Panc1 (cell line): ENCODE results near the gene RNF186. TPM values are rescaled to one million over a fixed set of nuclear protein-coding genes. Genes with fewer than 3 reads are reported as not detected.

Experiments used
- ATAC-seq: fragments of 200-7000 bp; cut with Tn5 transposase; 2 replicates; pipeline ENCODE4 v1.9.1; 2020; ENCODE audit warnings: mild to moderate bottlenecking, moderate library complexity
- BruUV-seq: library from RNA; stranded (reverse); fragments of 400-500 nt; replicated peaks from 2 replicates; lab custom pipeline; 2021; lab: Mats Ljungman, UMichigan
- CTCF ChIA-PET: fragments of 300-600 bp; sonication (Branson Sonifier 250); formaldehyde crosslinking; loops from one replicate; lab custom pipeline; 2022; ENCODE audit warnings: antibody characterized with exemption; lab: Charles Lee
- POLR2A ChIA-PET: fragments of 300-600 bp; sonication (Branson Sonifier 250); formaldehyde crosslinking; loops from one replicate; lab custom pipeline; 2022; ENCODE audit warnings: antibody characterized with exemption; lab: Charles Lee
- DNase-seq: peaks from one replicate; pipeline ENCODE4 v3.0.0-alpha.2; 2010; ENCODE audit warnings: low read depth, low spot score
- H3K27ac ChIP-seq: 2 replicates; pipeline ENCODE4 v1.5.1; 2011; ENCODE audit warnings: mild to moderate bottlenecking, low read length, inconsistent platforms
- H3K27me3 ChIP-seq: fragments of 200-500 bp; sonication (Bioruptor generic); 2 replicates; pipeline ENCODE4 v1.6.0; 2014; ENCODE audit warnings: low read length, inconsistent platforms; ENCODE audit not compliant: control insufficient read depth, insufficient read depth
- H3K36me3 ChIP-seq: fragments of 200-500 bp; sonication (Bioruptor generic); 2 replicates; pipeline ENCODE4 v1.5.1; 2014; ENCODE audit warnings: inconsistent platforms, mild to moderate bottlenecking, low read length, moderate library complexity; ENCODE audit not compliant: control insufficient read depth, insufficient read depth
- H3K4me1 ChIP-seq: 2 replicates; pipeline ENCODE4 v1.5.1; 2011; ENCODE audit warnings: inconsistent platforms, mild to moderate bottlenecking, low read length, moderate library complexity; ENCODE audit not compliant: control insufficient read depth, insufficient read depth
- H3K4me3 ChIP-seq, 2 experiments: 2 replicates each; pipeline ENCODE4 v1.5.1; 2011 to 2012; ENCODE audit warnings: low read depth in 2 of 2, low read length in 2 of 2, mild to moderate bottlenecking in 2 of 2, inconsistent platforms in 1 of 2, moderate library complexity in 1 of 2
- H3K9me3 ChIP-seq: fragments of 200-500 bp; sonication (Bioruptor generic); 2 replicates; pipeline ENCODE4 v1.5.1; 2014; ENCODE audit warnings: low read depth, mild to moderate bottlenecking, inconsistent platforms, low read length, moderate library complexity; ENCODE audit not compliant: control insufficient read depth, insufficient read depth
- CTCF ChIP-seq: fragments of 450-650 bp; IDR thresholded peaks from 2 replicates; pipeline ENCODE4 v1.5.1; 2017; ENCODE audit warnings: mild to moderate bottlenecking
- POLR2AphosphoS5 ChIP-seq: IDR thresholded peaks from 2 replicates; pipeline ENCODE4 v1.6.1; 2012; ENCODE audit warnings: mild to moderate bottlenecking, low read depth, low read length, moderate library complexity
- REST ChIP-seq, 2 experiments: IDR thresholded peaks; 2 replicates each; pipeline ENCODE4 v1.6.1; 2011 to 2012; ENCODE audit warnings: low read depth in 2 of 2, control low read depth in 1 of 2, low read length in 1 of 2, mild to moderate bottlenecking in 1 of 2, moderate library complexity in 1 of 2; ENCODE audit not compliant: insufficient read depth in 1 of 2
- SIN3A ChIP-seq: IDR thresholded peaks from 2 replicates; pipeline ENCODE4 v1.6.1; 2012; ENCODE audit warnings: low read depth, mild to moderate bottlenecking, low read length, moderate library complexity, borderline replicate concordance; ENCODE audit not compliant: insufficient read depth
- TCF7L2 ChIP-seq: IDR thresholded peaks from 2 replicates; pipeline ENCODE4 v1.6.1; 2011; ENCODE audit warnings: mild to moderate bottlenecking, low read depth, low read length, inconsistent platforms
- in situ Hi-C: cut with HindIII; loops from 2 replicates; pipeline ENCODE4 v1.10.0; 2016; ENCODE audit warnings: low sequenced_read_pairs, low pct_unique_long_range_greater_than_20kb
- intact Hi-C: fragments of 100-400 bp; cut with micrococcal nuclease; formaldehyde crosslinking; loops from one replicate; pipeline ENCODE4 v1.10.0; 2022; ENCODE audit not compliant: unreplicated experiment
- total RNA-seq: library from RNA; stranded (reverse); gene quantifications from one replicate; pipeline ENCODE4 v1.2.1, GENCODE V29; 2021; ENCODE audit not compliant: unreplicated experiment

Gene RNF186
- total RNA-seq, 1 experiment from 2014 or later, result not detected

GRCh38 chr1:19825298-19825697 lies 10.2 kb upstream of the RNF186 start:
- POLR2A ChIA-PET, result no interaction called here
- H3K9me3 ChIP-seq, result no peaks in the 10 kb centered on the region
- TF ChIP-seq SIN3A, result no peak
- TF ChIP-seq TCF7L2, result no peak
- no peak for TF ChIP-seq REST (IDR thresholded peaks at IDR 0.05; ENCODE audit: insufficient read depth in 1 of 2, low read depth in 2 of 2, low read length in 1 of 2)
- no peak for TF ChIP-seq POLR2AphosphoS5
- no peak for TF ChIP-seq CTCF
- no peaks in the 10 kb centered on the region for H3K36me3 ChIP-seq
- no TSS peak for BruUV-seq
- in situ Hi-C loops, result no loop called here
- CTCF ChIA-PET, result no interaction called here
- DNase-seq, result no peak
- no peaks in the 10 kb centered on the region for H3K27me3 ChIP-seq
- no peak for ATAC-seq
- intact Hi-C loops, result no loop called here
- no peak overlapping the region for H3K27ac ChIP-seq
- no peaks in the 10 kb centered on the region for H3K4me1 ChIP-seq
- no peak overlapping the region for H3K4me3 ChIP-seq

GRCh38 chr1:19824541-19824940 lies 9.5 kb upstream of the RNF186 start:
- intact Hi-C loops, result no loop called here
- ChIA-PET CTCF (no interaction called here), POLR2A (no interaction called here)
- TF ChIP-seq CTCF (no peak), SIN3A (no peak), POLR2AphosphoS5 (no peak), REST (IDR thresholded peaks at IDR 0.05; ENCODE audit: insufficient read depth in 1 of 2, low read depth in 2 of 2, low read length in 1 of 2) (no peak), TCF7L2 (no peak)
- Histone ChIP-seq H3K9me3 (no peaks in the 10 kb centered on the region), H3K27me3 (no peaks in the 10 kb centered on the region), H3K36me3 (no peaks in the 10 kb centered on the region), H3K4me3 (no peak overlapping the region), H3K4me1 (no peaks in the 10 kb centered on the region), H3K27ac (no peak overlapping the region)
- in situ Hi-C loops, result no loop called here
- BruUV-seq, result no TSS peak
- ATAC-seq, result no peak
- no peak for DNase-seq
